Erythroblast (primary cell): ENCODE measurements around the gene TMEM212.

Experiments used
- GATA1 ChIP-seq: IDR thresholded peaks from 2 replicates; pipeline ENCODE4 v1.6.1; 2011; ENCODE audit warnings: low read depth, mild to moderate bottlenecking, control low read depth, low read length, moderate library complexity
- POLR2A ChIP-seq: IDR thresholded peaks from 2 replicates; pipeline ENCODE4 v1.6.1; 2011; ENCODE audit warnings: mild to moderate bottlenecking, low read length

DNA sequence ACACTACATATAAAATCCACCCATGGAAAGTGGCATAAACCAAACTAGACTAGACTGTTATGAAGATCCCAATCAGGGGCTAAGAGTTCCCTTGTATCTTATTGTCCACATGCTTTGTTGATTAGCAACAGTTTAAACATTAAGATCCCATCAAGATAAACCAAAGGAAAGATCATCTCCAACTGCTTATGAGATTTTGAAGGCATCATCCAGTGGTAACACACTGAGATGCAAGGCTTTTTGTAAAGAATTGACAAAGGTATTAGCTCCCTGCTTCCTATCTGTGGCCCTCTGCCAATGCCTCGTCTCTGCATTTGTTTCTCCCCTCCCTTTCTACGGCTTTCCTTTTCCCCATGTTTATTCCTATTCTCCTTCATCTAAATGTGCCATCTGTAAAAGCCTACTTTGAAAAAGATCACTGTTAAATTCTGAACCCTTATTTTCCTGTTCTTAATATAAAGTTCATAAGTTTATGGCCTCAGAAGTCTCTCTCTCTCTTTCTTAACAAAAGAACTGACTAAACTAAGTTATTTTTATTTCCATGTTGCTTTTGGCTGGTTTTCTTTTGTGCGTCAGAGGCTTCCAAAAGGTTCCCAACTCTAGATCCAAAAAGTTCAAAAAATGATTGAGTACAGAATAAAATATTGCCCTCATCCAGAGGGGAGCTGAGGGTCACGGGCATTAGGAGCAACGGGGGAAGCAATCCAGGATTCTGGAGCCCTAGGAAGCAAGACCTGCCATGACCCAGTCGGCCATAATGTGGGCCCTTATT, 38.3 kb upstream of the TMEM212 start:
- TF ChIP-seq POLR2A (no peak), GATA1 (no peak)
